A549 (cell line): Measurements from ENCODE around the gene PACSIN1. TPM values are rescaled to one million over a fixed set of nuclear protein-coding genes. Genes with fewer than 3 reads are reported as not detected.

Experiments
- ATAC-seq, 2 experiments: fragments of 200-7000 bp in 1 of 2; fragments of >200 bp in 1 of 2; cut with Nextera tagmentation in 1 of 2; cut with Tn5 transposase in 1 of 2; 3 replicates each; pipeline versions ENCODE4 v1.8.0 to v1.9.1; 2018 to 2020; ENCODE audit warnings: mild to moderate bottlenecking in 1 of 2, moderate library complexity in 1 of 2
- CTCF ChIA-PET: fragments of 300-600 bp; sonication (Branson Sonifier 250); formaldehyde crosslinking; extraction: SDS; loops from one replicate; lab custom pipeline; 2021; ENCODE audit warnings: antibody characterized with exemption, inconsistent platforms; lab: Yijun Ruan, JAX
- POLR2A ChIA-PET: fragments of 350-600 bp; formaldehyde crosslinking; extraction: SDS; loops from one replicate; lab custom pipeline; 2021; ENCODE audit warnings: antibody characterized with exemption, inconsistent platforms; lab: Yijun Ruan, JAX
- DNase-seq, 2 experiments: peaks; one replicate each; pipeline versions ENCODE4 v3.0.0 to v3.0.0-alpha.2; 2011 to 2016; ENCODE audit warnings: low read depth in 1 of 2, low spot score in 1 of 2
- FAIRE-seq: peaks from 2 replicates; lab custom pipeline; 2011; peaks lifted over from hg19 to GRCh38; lab: Jason Lieb, UNC
- H3K27ac ChIP-seq, 2 experiments: fragments of >200 bp; sonication (Bioruptor Twin); formaldehyde crosslinking; 3 replicates each; pipeline ENCODE4 v1.5.1; 2016 to 2017
- H3K4me1 ChIP-seq: fragments of >200 bp; sonication (Bioruptor Twin); formaldehyde crosslinking; 3 replicates; pipeline ENCODE4 v1.6.1; 2016
- H3K4me2 ChIP-seq: fragments of >200 bp; sonication (Bioruptor Twin); formaldehyde crosslinking; 3 replicates; pipeline ENCODE4 v1.6.1; 2016
- H3K4me3 ChIP-seq: fragments of >200 bp; sonication (Bioruptor Twin); formaldehyde crosslinking; 3 replicates; pipeline ENCODE4 v1.5.1; 2016
- H3K9me3 ChIP-seq: fragments of >200 bp; sonication (Bioruptor Twin); formaldehyde crosslinking; 3 replicates; pipeline ENCODE4 v1.6.1; 2016
- BCL3 ChIP-seq: fragments of >200 bp; sonication (Bioruptor Twin); formaldehyde crosslinking; IDR thresholded peaks from 3 replicates; pipeline ENCODE4 v1.6.1; 2016
- CHD4 ChIP-seq: fragments of 200-600 bp; sonication (generic); IDR thresholded peaks from 2 replicates; pipeline ENCODE4 v1.6.1; 2016; ENCODE audit warnings: antibody characterized with exemption, mild to moderate bottlenecking, borderline replicate concordance
- CTCF ChIP-seq: fragments of >200 bp; sonication (Bioruptor Twin); formaldehyde crosslinking; IDR thresholded peaks from 3 replicates; pipeline ENCODE4 v1.5.1; 2016
- EHF ChIP-seq: fragments of 250-450 bp; sonication (Bioruptor Pico); IDR thresholded peaks from 2 replicates; pipeline ENCODE4 v1.5.0; 2020; ENCODE audit warnings: mild to moderate bottlenecking
- EHMT2 ChIP-seq: fragments of 200-600 bp; sonication (generic); IDR thresholded peaks from 2 replicates; pipeline ENCODE4 v1.6.1; 2016; ENCODE audit warnings: antibody characterized with exemption, low read depth, mild to moderate bottlenecking, moderate library complexity
- ELK1 ChIP-seq: fragments of 150-350 bp; IDR thresholded peaks from 2 replicates; pipeline ENCODE4 v1.6.1; 2014; ENCODE audit warnings: low read depth, mild to moderate bottlenecking, low read length
- ESRRA ChIP-seq: fragments of 150-350 bp; IDR thresholded peaks from 2 replicates; pipeline ENCODE4 v1.6.1; 2014; ENCODE audit warnings: mild to moderate bottlenecking, low read length, borderline replicate concordance
- FOSB ChIP-seq: fragments of 250-450 bp; sonication (Bioruptor Pico); IDR thresholded peaks from 2 replicates; pipeline ENCODE4 v1.5.0; 2020; ENCODE audit warnings: mild to moderate bottlenecking, moderate library complexity
- FOXS1 ChIP-seq: fragments of 250-450 bp; sonication (Bioruptor Pico); IDR thresholded peaks from 2 replicates; pipeline ENCODE4 v1.5.0; 2020; ENCODE audit warnings: mild to moderate bottlenecking, moderate library complexity
- GATA3 ChIP-seq: IDR thresholded peaks from 2 replicates; pipeline ENCODE4 v1.6.1; 2012; ENCODE audit warnings: borderline replicate concordance
- HOXA7 ChIP-seq: fragments of 250-450 bp; sonication (Bioruptor Pico); IDR thresholded peaks from 2 replicates; pipeline ENCODE4 v1.5.0; 2020; ENCODE audit warnings: mild to moderate bottlenecking, moderate library complexity
- JUN ChIP-seq, 2 experiments: fragments of >200 bp; sonication (Bioruptor Twin); formaldehyde crosslinking; IDR thresholded peaks; 2 replicates in 1 of 2; 3 replicates in 1 of 2; pipeline ENCODE4 v1.6.1; 2016 to 2017
- KDM5A ChIP-seq: fragments of 200-600 bp; sonication (generic); IDR thresholded peaks from 2 replicates; pipeline ENCODE4 v1.6.1; 2016; ENCODE audit warnings: antibody characterized with exemption, mild to moderate bottlenecking
- MAZ ChIP-seq: fragments of 150-350 bp; IDR thresholded peaks from 2 replicates; pipeline ENCODE4 v1.6.1; 2014; ENCODE audit warnings: antibody characterized with exemption, low read depth, low read length, borderline replicate concordance
- NFE2L2 ChIP-seq: fragments of 150-350 bp; conservative IDR thresholded peaks from 2 replicates; pipeline ENCODE4 v1.6.1; 2014; ENCODE audit warnings: low read length
- RAD21 ChIP-seq, 2 experiments: fragments of >200 bp in 1 of 2; sonication (Bioruptor Twin) in 1 of 2; formaldehyde crosslinking in 1 of 2; IDR thresholded peaks in 1 of 2; conservative IDR thresholded peaks in 1 of 2; 2 replicates in 1 of 2; 3 replicates in 1 of 2; pipeline ENCODE4 v1.6.1; 2012 to 2018; ENCODE audit warnings: inconsistent platforms in 1 of 2
- RARB ChIP-seq: fragments of 250-450 bp; sonication (Bioruptor Pico); IDR thresholded peaks from 2 replicates; pipeline ENCODE4 v1.8.0; 2021; ENCODE audit warnings: mild to moderate bottlenecking, moderate library complexity
- TFCP2L1 ChIP-seq: fragments of 250-450 bp; sonication (Bioruptor Pico); IDR thresholded peaks from 2 replicates; pipeline ENCODE4 v1.5.0; 2021; ENCODE audit warnings: mild to moderate bottlenecking
- ZC3H11A ChIP-seq: fragments of 450-650 bp; IDR thresholded peaks from 2 replicates; pipeline ENCODE4 v1.6.1; 2014; ENCODE audit warnings: antibody characterized with exemption, mild to moderate bottlenecking
- ZSCAN20 ChIP-seq: fragments of 250-450 bp; sonication (Bioruptor Pico); IDR thresholded peaks from 2 replicates; pipeline ENCODE4 v1.8.0; 2022; ENCODE audit warnings: mild to moderate bottlenecking, moderate library complexity
- WGBS: methylation state at CpG from one replicate; pipeline ENCODE4 v1.1.6; 2017; ENCODE audit errors: missing lambda C conversion rate; 5-methylcytosine and 5-hydroxymethylcytosine counted together
- polyA plus RNA-seq, 4 experiments: library from polyadenylated mRNA; depleted of rRNA in 3 of 4; stranded (reverse); fragments of >200 nt; fragmentation: RNase III in 1 of 4; extraction: RNeasy Plus Mini Kit Qiagen cat#74134 plus additional on column Dnase treatment in 1 of 4; gene quantifications; 2 replicates in 3 of 4; 3 replicates in 1 of 4; pipeline ENCODE4 v1.2.3, GENCODE V29; 2011 to 2017

Gene PACSIN1
- polyA plus RNA-seq, 2 of the 4 experiments (the other 2 are of a cell fraction) = 0.14 to 0.30 TPM

- 50% methylated on average over 5 of the region's 6 CpGs for WGBS
- POLR2A ChIA-PET = interaction anchor here (0.6 kb wide), 1 partner anchor 138 kb away, joined by 4 read pairs; no protein-coding TSS in a partner anchor
- CTCF ChIA-PET = no interaction called here
- H3K4me2 ChIP-seq = no peak overlapping the region
- DNase-seq = no peak
- TF ChIP-seq CTCF (no peak), TFCP2L1 (no peak), FOSB (no peak), MAZ (no peak), BCL3 (no peak), EHF (CRISPR knock-in tag) (no peak), JUN (IDR thresholded peaks at IDR 0.05) (no peak), HOXA7 (CRISPR knock-in tag) (no peak), RARB (CRISPR knock-in tag) (no peak), EHMT2 (no peak), CHD4 (no peak), FOXS1 (no peak), ESRRA (no peak), KDM5A (no peak), ZC3H11A (no peak), RAD21 (conservative IDR thresholded peaks at IDR 0.05 in 1 of 2, IDR thresholded peaks at IDR 0.05 in 1 of 2) (no peak), ELK1 (no peak)
- H3K4me1 ChIP-seq = no peaks in the 10 kb centered on the region
- no peak overlapping the region for H3K27ac ChIP-seq
- no peak overlapping the region for H3K4me3 ChIP-seq
- H3K9me3 ChIP-seq = peaks cover 9% of the 10 kb centered on the region; the same call in 2 of the 3 replicates
- ATAC-seq = no peak
- FAIRE-seq = no peak
Measured at GRCh38 chr6:34511214-34511914, 45.5 kb downstream of the PACSIN1 start.

- FAIRE-seq = no peak
- H3K9me3 ChIP-seq = peaks cover 9% of the 10 kb centered on the region; the same call in 2 of the 3 replicates
- no peak for DNase-seq
- TF ChIP-seq KDM5A = no peak
- TF ChIP-seq ZSCAN20 (CRISPR knock-in tag) = no peak
- no peak for TF ChIP-seq GATA3
- no peak for TF ChIP-seq NFE2L2
- H3K27ac ChIP-seq = no peak overlapping the region
- no peak overlapping the region for H3K4me3 ChIP-seq
- POLR2A ChIA-PET = no interaction called here
- H3K4me2 ChIP-seq = no peak overlapping the region
- no peaks in the 10 kb centered on the region for H3K4me1 ChIP-seq
- ATAC-seq = no peak
- WGBS = 73% methylated on average over 5 of the region's 12 CpGs
- CTCF ChIA-PET = interaction anchor here (1.5 kb wide), 1 partner anchor 52 kb away, joined by 4 read pairs; no protein-coding TSS in a partner anchor
Measured at GRCh38 chr6:34511915-34512737, 46.2 kb downstream of the PACSIN1 start.
